NK-92 (cell line): ENCODE data around the gene CRYBG1.
A peak's percentile ranks its signal among the peaks of the same experiment; 100 is the strongest.

Experiments used
- DNase-seq: peaks from one replicate; lab custom pipeline; 2025; ENCODE audit not compliant: unreplicated experiment; lab: John Stamatoyannopoulos, UW

Gene CRYBG1

GRCh38 chr6:106520711-106521401, 160.3 kb downstream of the CRYBG1 start:
- DNase-seq, result peak; percentile 30

GRCh38 chr6:106522562-106523250, 162.2 kb downstream of the CRYBG1 start:
- DNase-seq, result no peak

DNA sequence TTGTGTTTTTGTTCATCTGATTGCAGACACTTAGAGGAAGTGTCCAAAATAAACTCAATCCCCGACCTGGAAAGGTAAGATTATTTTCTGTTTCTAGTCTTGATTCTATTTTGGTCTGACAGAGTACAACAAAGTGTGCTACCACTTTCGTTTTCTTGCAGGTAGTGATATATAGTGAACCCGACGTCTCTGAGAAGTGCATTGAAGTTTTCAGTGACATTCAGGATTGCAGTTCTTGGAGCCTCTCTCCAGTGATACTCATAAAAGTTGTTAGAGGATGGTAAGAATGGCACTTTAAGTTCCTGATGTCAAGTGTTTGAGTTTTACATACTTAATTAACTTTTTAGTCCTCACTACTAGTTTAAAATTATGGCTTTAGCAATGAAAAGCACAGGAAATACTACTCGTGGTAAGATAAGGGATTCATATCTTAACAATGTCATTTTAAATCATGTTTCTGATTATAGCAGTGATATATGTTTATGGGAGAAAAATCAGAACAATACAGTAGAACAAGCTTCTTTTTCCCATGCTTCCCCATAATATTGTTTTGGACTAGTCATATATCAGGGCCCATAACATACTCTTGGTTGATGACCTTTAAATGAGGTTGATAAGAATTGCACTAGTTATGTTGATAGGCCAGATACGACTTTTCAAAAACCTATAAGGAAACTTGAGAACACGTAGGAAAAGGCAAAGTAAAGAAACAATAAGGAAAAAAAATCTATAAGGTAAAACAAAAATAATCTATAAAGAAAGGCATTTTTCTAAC, 164.8 kb downstream of the CRYBG1 start:
- DNase-seq, result no peak

DNA sequence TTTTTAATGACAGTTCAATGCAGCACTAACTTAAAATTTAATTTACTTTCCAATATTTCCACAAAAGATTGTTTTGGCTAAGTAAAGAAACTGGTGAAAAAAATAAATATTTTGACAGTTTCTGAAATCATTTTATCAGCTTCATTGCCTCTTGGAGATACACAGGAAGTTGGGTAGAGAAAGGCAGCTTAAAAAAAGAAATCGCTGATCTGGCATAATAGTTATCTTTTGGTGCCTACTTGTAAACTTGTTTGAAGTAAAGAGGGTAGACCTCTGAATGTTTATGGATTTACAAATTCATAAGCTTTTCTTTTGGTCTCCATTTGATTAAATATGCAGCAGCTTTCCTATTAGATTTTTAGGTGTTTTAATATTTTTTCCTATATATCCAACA, 165.4 kb downstream of the CRYBG1 start:
- DNase-seq, result no peak

DNA sequence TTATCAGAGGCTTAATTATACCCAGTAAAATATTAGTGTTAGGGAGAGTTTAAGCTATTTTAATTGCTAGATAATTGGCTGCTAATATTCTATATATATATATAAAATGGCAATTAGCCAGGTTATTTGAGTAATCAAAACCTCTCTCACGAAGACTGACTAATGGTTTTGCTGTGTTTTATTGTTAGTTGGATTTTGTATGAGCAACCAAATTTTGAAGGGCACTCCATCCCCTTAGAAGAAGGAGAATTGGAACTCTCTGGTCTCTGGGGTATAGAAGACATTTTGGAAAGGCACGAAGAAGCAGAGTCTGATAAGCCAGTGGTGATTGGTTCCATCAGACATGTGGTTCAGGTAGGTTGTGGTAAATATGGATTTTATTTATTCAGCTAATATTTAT, 166.6 kb downstream of the CRYBG1 start:
- no peak for DNase-seq

DNA sequence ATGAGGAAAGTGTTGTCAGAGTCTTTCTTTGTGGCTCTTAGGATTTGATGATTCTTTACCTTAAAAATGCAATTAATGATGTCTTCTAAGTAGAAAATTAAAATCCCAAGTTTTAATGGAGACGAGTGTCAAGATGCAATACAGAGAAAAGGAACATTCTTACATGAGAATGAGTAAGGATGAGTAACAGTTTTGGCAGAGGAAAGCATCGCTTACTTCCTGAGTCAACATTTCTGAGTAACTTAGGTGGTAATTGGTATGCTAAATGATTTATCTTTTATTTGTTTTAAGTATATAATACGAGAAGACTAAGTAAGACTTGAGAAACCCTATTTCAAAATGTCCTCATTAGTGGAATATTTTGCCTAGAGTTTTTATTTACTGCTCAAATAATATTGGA, 167.5 kb downstream of the CRYBG1 start:
- no peak for DNase-seq

DNA sequence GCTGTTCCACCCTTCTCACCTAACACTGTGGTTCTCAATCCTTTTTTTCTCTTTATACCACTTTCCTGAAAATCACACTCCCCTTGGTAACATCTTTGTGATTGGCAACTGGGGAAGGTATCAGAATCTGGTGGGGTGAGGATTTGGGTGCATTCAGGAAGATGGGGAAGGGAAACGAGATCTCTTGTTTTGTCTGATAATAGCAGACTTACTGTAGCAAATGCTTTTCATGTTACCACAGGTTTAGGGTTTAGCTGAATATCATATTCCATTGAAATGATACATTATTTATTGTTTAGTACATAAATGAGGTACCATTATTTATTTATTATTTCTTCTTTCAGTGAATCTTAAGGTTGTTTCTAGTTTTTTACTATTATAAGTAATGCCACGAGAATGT, 168.0 kb downstream of the CRYBG1 start:
- DNase-seq, result no peak

DNA sequence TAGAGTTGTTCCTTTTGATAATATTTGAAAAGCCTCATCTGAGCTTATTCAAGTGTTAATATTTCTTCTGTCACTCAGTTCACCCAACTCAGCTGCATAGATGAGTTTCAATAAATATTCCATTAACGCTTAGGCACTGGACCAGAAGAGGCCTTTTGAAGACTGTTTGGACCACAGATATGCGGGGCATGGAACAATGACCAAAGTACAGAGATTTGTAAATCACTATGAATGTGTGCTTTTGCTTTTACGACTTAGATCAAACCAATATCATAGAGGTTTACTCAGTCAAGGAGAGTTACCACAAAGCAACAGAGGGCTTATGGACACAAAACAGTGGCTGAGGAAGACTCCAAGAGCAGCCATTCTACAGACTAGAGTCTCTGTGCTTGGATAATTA, 168.9 kb downstream of the CRYBG1 start:
- no peak for DNase-seq

DNA sequence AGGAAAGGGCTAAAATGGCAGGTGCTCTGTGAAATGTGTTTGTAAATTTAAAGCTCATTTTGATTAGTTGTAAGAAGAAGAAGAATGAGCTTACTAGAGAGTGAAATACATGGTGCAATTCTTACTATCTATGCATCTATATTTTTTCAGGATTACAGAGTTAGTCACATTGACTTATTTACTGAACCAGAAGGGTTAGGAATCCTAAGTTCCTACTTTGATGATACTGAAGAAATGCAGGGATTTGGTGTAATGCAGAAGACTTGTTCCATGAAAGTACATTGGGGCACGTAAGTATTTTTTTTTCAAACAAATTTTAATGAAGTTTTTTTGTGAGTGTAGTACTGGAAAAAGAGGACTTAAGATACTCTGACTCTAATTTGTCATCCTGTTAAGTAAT, 169.5 kb downstream of the CRYBG1 start:
- no peak for DNase-seq

DNA sequence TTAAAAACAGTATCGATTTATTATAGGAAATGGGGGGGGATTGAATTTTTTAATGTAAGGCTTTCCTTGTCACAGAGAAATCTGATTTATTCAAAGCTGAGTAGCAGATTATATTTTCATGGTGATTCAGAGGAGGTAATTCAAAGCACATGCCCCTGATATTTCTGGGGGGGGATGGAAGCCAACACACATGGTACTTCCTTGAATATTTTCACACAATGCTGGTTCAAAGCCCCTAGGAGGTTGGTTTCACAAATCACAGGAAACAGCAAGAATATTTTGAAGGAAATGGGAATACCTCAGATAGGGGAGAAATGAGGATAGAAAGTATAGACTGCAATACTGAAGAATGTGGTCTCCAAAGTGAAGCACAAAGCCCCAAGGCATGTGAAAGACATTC, 170.0 kb downstream of the CRYBG1 start:
- DNase-seq, result no peak

DNA sequence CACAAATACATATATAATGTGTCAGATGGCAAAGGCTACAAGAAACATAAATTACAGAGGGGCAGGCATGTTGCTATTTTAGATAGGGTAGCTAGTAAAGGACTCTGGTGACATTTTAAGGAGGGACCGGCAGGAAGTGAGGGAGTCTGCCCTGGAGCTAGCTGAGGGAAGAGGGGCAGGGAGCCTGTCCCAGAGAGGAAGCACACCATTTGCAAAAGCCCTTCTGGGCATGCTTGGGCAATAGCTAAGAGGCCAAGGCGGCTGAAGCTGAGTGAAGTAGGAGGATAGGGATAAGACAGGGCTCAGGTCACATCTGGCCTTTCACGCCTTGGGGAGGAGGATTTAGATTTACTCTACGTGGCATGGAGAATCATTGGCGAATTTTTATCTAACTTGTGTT, 172.5 kb downstream of the CRYBG1 start:
- no peak for DNase-seq

DNA sequence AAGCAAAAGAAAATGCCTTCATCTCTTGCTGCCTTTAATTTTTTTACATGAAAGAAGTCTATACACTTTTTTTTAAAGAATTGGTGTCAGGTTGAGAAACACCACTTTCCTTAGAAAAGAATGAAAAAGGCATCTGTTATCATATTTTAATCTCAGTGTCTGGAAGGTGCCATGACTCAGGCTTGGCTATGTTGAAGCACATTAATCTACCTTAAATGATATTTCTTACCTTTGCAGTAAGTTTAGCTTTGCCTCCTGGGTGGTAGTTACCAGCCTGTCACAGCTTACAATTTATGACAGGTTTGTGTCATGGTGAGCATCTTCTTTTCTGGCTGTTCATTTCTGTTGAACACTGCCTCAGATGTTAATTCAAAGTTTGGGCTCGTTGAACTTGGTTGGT, 173.5 kb downstream of the CRYBG1 start:
- DNase-seq, result no peak

DNA sequence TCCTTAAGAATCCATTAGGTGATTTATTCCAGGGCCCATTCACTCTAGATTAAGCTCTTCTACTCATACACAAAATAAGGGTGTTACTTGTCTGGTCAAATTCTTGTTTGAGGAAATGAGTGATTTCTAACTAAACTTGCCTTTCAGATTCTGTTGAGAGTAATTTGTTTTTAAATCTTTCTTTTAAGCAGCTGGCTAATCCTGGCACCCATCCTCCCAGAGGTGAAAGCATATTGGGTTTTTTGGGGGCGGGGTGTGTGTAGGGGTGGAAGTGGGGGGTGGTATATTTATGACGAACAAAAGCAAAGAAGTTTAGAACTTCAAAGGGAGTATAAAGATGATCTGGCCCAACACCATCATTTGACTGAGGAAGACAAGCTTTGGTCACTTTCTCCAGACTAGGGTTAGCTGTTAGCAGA, 174.1 kb downstream of the CRYBG1 start:
- no peak for DNase-seq

- no peak for DNase-seq
Measured at GRCh38 chr6:106535012-106535411, 174.5 kb downstream of the CRYBG1 start.

DNA sequence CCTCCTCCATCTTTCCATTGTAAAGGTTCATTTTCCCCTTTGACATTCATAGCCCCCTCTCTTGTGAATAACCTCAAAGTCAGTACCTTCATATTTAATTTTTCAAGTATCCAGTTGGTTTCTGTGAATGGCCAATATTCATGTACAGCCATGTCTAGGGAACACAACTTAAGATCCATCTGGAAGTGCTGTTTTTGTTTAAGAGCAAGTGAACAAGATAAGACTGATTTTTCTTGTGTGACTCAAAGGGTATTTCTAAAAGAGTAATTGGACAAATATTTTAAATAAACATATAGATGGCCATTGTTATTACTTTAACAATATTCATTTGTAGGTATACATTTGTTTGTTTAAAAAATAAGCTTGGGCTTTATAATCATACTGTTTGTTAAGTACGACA, 175.8 kb downstream of the CRYBG1 start:
- DNase-seq, result no peak

DNA sequence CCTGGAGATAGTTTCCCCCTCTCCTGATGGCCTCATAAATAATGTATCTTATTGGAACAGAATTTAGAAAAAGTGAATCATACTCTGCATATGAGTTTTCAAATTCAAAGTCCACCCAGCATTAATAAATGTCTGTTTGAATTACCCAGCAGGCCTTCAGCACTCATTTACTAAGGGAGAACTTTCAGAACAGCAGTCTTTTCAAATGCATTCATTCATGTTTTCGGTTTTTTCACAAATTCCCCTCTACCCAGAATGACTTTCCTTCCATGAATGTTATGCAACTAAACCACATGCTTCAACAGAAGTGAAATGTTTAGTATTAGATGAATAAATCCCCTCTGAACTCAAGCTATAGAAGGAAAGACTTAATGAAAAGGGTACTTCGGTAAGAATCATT, 176.3 kb downstream of the CRYBG1 start:
- no peak for DNase-seq

DNA sequence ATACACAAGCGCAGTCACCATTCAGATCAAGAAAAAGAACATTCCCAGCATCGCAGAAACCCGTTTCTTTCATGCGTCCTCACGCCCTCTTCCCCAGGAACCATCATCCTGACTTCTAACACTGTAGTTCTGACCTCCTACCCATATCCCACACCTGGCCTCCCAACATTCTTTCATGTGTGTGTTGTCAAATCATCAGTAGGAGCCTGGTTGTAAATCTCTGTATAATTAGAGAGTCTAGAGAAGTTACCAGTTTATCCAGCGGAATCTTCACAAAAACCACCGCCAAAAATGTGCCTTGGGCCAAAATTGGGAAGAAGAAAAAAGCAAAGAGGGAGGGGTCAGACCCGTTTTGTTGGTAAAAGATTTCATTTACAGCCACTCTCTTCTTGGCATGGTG, 177.1 kb downstream of the CRYBG1 start:
- DNase-seq, result no peak

DNA sequence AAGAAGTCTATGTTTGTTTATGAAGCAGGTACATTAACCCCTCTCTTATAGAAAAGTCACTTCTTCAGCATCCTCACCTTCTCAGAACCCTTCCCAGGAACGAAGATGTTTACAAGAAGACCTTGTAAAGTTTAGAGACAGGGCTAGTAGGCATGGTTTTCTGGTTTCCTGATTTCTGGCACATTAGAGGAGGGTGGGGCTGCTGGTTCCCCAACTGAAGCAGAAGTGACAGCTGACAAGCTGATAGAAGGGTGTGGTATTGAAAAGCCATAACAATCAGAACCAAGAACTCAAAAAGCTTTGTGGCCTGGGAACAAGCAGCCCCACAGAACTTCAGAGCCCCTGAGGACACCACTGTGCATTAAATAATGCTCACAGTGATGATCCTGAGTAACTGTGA, 177.6 kb downstream of the CRYBG1 start:
- no peak for DNase-seq

- no peak for DNase-seq
Measured at GRCh38 chr6:106539936-106540335, 179.4 kb downstream of the CRYBG1 start.

DNA sequence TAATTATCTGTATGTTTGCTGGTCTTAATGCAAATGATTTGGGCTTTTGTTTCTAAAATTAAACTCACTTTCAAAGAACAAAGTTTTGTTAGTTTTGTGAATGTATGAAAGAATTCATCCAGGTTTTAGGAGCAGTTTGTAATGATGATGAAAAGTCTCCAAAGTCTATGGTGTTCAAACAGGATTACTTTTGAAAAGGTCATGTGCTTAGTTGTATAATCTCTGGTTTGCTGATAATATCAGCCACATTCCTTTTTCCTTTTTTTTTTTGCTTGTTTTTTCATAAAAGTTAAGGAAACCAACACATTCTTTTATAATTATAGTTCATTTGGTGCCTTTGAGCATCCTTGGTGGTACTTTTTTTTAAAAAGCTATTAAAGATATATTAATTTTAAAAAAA, 179.9 kb downstream of the CRYBG1 start:
- DNase-seq, result no peak

GRCh38 chr6:106540907-106541306, 180.4 kb downstream of the CRYBG1 start:
- no peak for DNase-seq

DNA sequence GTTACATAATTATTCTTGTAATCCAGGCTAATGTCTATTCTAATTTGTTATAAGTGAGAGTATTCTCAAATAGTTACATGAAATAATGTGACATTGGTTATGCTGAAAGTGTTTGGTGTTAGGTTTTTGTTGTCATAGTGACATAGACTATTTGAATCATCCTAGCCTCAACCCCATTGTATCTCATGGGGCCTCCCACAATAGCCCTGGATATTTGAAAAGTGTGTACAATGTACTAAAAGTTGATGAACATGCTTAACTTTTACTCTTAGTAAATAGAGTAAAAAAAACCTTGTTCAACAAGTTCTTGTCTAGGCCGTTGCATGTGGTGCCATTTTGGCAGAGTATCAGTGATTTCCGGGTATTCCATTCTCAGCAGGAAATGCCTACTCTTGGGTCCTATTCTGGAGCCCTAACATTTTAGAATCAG, 185.8 kb downstream of the CRYBG1 start:
- DNase-seq, result no peak
